G401 (cell line): ENCODE results near the gene DNM3. TPM values are rescaled to one million over a fixed set of nuclear protein-coding genes. Genes with fewer than 3 reads are reported as not detected.
A peak's percentile ranks its signal among the peaks of the same experiment; 100 is the strongest.

Experiments used
- DNase-seq: peaks from one replicate; pipeline ENCODE4 v3.0.0-alpha.2; 2015; ENCODE audit warnings: low spot score
- in situ Hi-C: cut with HindIII; loops from 2 replicates; pipeline ENCODE4 v1.10.0; 2016; ENCODE audit warnings: low sequenced_read_pairs, mixed read lengths
- total RNA-seq: library from RNA; depleted of rRNA; stranded (reverse); fragments of >200 nt; shearing (Covaris generic); gene quantifications from 2 replicates; pipeline ENCODE4 v1.2.3, GENCODE V29; 2014

Gene DNM3
- total RNA-seq, 1 experiment from 2014 or later: 8.3 TPM

DNA sequence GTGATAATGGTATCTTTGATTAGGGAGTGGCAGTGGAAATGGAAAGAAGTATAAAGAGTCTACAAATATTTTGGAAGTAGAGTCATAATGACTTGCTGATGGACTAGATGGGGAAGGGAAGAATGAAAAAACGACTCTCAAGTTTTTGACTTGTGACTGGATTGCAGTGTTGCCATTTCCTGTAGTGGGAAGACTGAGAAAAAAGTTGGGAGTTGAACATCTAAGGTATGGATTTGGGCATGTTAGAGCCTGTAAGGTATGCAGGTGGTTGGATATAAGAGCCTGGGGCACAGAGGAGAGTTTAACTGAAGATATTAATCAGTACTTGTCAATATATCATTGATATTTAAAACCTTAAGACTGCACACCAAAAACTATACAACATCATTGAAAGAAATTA is 19.4 kb downstream of the DNM3 start:
- in situ Hi-C loops: no loop called here
- DNase-seq: no peak

DNA sequence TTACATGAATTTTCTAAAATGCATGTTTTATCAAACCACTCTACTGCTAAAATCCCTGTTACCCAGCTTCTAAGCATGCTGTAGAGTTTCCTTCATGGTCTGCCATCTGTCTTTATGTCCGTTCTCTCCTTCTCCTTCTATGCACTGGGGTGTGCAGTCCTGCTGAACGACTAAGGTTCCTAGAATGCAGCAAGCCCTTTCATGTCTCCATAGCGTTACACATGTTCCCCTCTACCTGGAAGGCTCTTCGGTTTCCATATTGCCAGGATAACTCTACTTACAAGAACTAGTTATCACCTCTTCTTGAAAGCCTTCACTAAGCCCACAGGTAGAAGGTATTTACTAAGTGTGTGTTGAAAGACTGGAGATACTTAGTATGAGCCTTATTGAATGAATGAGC is 22.2 kb downstream of the DNM3 start:
- DNase-seq: no peak
- in situ Hi-C loops: no loop called here

DNA sequence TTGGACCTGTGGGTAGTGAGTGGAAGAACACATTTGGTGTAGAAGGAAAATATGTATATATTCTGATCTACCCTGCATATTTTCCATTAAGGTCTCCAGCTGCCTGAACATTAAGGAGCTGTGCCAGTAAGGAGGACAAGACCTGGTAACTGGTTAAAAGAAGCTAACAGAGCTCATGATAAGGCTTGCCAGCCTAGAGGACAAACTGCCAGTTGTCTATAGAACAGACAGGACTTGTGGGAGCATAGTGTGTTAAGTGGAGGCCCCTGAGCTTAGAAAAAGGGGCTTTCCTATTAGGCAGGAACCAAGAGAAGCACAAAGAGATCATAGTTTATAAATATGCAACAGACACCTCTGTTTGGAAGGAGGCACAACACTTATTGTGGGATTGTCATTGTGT is 23.0 kb downstream of the DNM3 start:
- in situ Hi-C loops: no loop called here

DNA sequence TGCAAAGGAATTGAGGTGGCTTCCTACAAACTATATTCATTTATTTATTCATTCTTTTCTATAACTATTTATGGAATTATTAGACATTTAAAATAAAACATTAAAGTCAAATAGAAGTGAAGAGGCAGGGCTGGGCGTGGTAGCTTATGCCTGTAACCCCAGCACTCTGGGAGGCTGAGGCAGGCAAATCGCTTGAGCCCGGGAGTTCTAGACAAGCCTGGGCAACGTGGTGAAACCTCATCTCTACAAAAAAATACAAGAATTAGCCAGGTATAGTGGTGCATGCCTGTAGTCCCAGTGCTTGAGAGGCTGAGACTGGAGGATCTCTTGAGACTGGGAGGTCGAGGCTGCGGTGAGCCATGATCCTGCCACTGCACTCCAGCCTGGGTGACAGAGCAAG is 23.8 kb downstream of the DNM3 start:
- no peak for DNase-seq
- in situ Hi-C loops: no loop called here

More for the DNA sequence above, 23.0 kb downstream of the DNM3 start:
- DNase-seq: no peak

DNA sequence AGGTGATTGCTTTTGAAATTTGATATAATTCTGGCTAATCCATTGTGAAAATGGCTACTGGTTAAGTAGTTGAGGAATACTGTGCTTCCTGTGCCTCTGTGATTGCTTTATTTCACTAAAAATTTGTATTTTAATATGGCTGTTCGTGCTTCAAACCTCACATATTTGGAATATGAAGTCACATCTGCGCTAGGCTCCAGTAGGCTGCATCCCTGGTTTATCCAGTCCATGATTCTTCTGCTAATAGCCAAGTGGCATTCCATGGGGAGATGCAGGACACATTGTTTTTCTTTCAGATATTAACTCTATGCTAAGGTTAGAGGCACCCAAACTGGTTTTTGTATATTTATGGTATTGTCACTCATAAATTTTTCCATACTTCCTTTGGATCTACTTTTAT is 25.9 kb downstream of the DNM3 start:
- no peak for DNase-seq
- in situ Hi-C loops: no loop called here

DNA sequence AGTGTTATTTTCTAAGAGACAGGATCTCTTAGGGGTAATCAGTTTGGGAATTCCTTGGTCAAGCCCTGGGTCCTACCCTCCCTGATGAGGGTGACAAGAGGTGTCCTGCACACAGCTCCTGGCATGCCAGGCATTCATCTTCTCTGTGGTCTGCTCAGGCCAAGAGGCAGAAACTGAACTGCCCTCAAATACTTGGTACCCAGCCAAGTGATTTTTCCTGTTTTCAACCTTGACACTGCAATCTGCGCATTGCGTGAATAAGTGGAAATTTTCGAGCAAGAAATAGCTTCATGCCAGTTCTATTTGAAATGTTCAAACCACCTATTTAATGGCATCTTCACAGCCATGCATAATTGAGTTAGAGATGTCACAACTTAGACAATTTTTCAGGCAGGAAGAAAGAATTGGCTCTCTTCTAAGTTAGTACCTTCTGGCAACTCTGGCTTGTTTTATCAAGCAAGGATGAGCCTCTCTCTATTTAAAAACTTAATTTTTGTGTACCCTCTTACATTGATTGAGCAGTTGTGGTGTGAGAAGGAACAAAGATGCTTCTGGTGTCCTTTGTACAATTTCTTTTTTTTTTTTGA is 27.0 kb downstream of the DNM3 start:
- peak; percentile 77 for DNase-seq
- in situ Hi-C loops: no loop called here

DNA sequence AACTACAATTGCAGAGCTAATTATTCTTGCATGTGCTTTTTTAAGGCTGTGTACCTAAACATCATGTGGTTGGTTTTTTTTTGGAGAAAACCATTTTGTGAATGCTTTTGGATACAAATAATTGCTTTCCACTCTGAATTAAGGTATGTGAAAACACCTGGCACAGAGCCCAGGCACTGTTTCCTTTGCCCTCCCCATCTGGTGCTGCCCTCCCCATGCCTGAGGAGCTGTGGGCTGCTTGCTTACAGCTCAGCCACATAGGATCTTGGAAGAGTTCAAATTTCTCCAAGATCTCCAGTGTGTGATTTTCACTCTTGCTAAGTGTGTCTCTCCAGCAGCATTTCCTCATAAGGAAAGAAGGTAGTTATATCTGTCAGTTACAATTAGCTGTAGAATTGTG is 27.8 kb downstream of the DNM3 start:
- peak; percentile 81 for DNase-seq
- in situ Hi-C loops: no loop called here

DNA sequence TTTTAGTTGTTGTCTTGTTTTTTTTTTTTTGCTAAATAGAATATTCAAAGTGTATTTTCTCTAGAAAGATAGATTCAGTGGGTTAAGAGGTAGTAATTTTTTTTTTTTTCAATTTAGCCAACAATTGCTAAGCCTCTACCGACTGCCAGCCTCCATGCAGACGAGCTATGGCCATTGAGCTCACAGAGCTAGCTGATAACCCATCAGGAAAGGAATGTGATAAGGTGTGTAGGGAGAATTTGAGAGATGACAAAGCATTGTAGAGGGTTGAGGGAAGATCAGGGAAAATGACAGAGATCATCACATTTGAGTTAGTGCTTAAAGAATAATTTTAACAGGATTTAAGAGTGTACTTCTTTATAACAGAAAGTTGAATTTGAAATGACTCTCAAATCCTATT is 30.6 kb downstream of the DNM3 start:
- DNase-seq: no peak
- in situ Hi-C loops: no loop called here

DNA sequence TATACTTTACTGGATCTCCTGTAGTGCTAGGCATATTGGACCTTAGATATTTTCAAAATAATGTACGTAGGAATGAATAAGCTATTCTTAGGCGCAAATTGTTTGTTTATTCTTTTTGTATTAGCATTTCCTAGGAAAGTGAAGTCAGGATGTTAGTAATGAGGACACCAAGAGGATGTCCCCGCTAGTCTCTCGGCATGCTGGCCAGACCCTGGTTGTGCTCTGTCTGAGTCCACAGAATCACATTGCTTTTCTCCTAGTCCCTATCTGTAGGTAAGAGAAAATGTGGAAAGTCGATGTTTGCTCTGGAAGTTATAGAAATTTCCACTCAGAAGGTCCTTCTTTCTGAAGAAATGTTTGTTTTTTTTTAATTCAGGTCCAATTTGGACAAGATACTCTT is 31.1 kb downstream of the DNM3 start:
- DNase-seq: peak; percentile 52
- in situ Hi-C loops: no loop called here

DNA sequence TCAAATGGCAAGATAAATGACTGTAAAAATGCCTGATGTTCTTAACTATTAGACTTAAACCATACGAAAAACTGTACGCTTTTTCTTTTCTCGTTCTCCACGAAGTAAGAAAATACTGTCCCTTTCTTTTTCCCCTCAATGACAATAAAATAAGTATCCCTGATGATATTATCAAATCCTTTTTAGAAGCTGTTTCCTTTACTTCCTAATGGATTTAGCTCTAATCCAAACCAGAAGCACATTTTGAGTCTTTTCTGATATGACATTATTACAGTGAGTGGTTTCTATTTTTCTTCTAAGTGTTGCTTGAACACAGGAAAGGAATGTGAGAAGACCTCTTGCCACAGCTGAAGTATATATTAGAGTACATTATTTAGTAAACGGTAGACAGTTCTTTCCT is 32.4 kb downstream of the DNM3 start:
- DNase-seq: no peak
- in situ Hi-C loops: no loop called here

DNA sequence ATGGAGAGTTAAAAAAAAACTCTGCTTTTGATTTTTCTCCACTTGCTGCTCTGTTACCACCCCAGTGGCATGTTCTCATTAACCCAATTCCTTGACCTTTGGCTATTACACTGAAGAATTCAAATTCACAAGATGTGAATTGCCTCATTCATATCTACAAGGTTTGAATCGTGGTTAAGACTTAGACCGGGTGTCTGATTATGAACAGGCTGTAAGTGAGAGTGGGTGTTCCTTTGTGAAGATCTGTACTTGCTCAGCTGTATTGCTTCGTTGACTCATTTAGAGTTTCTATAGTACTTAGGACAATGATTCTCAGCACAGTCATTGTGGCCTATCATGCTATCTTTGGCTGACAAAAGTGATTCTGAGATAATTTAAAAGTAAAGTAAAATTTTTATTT is 36.4 kb downstream of the DNM3 start:
- in situ Hi-C loops: no loop called here
- DNase-seq: no peak

DNA sequence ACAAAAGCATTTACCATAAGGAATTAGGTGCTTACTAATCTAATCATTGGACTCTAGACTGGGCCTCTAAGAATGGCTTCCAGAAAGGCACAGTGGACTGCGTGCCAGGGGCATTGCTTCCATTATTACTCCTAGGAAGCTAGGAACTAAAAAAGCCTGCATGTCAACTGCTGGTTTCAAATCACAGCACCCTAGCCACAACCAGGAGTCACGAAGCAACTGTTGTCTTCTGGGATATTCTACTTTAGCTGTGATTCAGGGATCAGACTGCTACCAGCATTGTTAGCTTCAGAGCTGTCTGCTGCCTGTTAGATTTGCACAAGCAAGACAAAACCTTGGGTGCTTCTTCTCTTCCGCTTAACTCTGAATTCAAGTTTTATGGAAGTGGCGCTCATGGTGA is 38.3 kb downstream of the DNM3 start:
- in situ Hi-C loops: no loop called here
- DNase-seq: no peak

DNA sequence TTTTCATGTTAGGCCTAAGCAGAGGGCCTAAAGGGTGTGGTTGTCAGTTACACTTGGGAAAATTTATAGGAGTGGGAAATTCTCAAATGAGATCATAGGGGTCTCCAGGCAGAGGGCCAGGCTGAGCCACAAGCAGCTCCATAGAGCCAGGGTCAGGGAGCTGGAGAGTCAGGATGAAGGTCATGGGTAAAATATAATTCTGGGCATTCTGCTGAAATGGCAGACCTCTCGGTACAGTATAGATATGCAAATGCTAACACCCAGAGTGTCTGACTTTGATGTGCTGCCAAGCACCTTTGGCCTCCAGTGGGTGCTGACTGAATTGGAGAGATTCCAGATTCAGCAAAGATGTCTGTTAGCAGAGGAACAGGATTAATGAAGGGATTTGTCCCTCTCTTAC is 40.1 kb downstream of the DNM3 start:
- in situ Hi-C loops: no loop called here
- DNase-seq: no peak

DNA sequence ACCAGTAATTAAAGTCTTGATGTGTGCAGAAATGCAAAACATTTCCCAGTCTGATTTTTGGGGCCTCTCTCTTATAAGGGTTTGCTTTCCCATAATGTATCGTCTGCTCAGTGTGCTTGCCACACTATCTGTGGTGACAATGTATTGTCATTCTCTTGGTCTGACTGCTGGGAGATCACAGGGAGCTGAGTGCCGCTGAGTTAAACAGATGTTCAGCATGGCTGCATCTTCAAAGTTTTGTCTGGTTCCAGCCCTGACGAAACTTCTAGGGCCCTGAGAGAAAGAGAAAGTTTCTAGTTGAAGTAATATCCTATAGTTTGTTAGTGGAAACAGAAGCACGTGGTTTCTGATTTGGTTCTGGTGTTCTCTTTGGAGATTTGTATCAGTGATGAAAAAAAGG is 42.6 kb downstream of the DNM3 start:
- in situ Hi-C loops: no loop called here
- DNase-seq: no peak

DNA sequence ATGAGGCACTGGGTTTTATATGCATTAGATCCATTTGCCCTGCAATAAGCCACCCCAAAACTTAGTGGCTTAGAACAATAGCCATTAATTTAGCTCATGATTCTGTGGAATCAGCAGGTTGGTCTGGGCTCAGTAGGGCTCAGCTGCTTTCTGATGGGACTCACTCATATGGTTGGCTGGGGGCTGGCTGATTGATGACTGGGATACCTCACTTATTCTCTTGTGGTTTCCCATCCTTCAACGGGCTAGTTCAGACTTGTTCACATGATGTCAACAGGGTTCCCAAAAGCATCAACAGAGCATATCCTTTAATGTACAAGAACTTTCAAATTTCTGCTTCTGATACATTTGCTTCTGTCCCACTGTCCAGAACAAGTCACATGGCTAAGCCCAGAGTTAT is 43.2 kb downstream of the DNM3 start:
- in situ Hi-C loops: no loop called here
- no peak for DNase-seq

DNA sequence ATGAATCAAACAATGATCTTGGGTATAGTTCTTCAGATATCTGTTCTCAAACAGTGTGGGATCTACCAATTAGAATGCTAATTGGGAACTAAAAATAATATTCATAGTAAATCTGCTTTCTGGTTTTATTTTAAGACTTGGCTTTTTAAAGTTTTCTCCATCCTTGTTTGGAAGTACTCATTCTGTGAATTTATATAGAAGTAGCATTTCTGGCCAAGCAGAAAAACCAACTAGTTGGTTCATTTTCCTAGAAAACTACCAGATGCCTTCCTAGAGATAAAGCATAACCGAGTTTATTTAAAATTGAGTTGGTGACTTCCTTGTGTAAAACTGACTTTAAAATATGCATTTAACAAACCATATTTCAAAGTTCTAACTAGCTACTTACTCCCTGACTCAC is 48.8 kb downstream of the DNM3 start:
- in situ Hi-C loops: no loop called here
- DNase-seq: no peak

DNA sequence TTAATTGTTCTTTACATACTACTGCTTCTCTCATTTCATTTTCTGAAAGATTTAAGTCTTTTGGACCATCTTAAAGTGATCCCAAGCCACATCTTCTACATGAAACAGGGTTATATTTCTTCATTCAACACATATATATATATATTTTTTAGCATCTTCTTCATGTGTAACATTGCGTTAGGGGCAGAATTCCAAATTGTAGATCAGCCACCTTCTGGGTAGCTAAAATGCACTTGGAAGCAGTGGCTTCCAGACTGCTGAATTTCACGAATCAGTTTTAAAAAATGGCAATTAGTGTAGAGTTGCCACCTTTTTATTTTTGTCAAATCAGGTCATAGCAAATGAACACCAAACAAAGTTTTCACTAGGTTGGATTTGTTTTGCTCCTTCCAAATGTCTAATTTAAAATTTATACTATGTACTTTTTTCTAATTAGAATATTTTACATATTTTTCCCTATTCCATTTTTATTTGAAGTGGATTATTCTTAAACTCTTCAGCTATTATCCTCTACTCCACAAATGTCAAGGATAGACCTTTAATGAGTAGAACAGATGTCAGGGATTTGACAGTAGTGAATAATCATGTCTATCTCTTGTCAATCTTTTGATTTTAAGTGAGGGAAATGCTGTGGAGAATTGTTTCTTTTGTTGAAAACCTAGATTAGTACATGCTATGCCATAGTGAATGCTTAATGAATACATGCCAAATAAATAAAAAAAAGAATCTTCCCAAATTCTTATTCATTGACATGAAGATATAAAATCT is 55.8 kb downstream of the DNM3 start:
- peak; percentile 48 for DNase-seq

DNA sequence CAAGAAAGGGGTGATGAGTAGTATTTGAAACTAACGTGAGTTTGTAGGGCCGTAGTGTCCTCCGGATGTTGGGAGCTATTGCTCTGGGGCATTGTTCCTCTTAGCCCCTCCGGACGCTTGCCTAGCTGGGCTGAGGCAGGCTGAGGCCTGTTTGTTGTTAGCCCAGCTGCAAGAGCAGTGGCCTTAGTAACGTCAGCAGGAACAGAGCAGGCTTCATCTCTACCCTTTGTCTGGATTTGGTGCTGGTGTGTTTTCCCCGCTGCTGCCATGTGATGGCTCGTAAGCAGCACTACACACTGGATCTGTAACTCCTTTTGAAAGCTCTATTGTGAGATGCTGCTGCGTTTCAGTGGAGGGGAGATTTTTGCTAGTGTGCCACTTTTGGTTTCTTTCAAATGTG is 57.6 kb downstream of the DNM3 start:
- in situ Hi-C loops: no loop called here
- peak; percentile 57 for DNase-seq

More for the DNA sequence above, 55.8 kb downstream of the DNM3 start:
- in situ Hi-C loops: no loop called here

DNA sequence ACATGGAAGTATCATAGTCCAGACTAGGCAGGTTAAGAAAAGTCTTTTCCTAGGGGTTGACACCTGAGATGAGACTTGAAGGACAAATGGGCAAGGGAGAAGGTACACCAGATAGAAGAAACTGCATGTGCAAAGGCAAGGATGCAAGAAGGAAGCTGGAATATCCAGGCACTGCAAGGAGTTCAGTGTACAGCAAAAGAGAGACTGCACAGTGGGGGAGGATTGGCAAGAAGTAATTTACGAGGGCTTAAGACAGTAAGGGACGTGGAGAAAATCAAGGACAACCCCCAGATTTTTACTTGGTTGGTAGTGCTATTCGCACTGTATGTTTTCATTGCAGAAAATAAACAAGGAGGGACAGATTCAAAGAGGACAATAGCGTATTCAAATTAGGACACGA is 58.5 kb downstream of the DNM3 start:
- in situ Hi-C loops: no loop called here
- no peak for DNase-seq

DNA sequence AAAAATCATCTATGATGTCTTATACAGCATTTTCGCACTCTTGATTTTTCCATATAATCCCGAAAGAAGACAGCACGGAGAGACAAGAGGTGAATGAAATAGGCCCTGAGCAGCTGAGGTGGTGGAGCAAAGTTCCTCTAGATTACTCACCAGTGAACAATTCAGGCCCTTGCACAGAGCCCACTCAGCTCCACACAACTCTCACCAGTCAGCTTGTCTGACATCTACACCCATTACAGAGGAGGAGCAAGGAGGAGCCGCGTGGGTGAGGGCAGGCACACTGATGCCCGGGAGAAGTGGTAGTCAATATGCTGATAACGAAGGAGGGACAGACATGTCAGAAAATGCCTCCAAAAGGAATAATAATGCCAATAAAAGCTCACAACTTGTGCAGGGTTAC is 59.9 kb downstream of the DNM3 start:
- in situ Hi-C loops: no loop called here
- no peak for DNase-seq

DNA sequence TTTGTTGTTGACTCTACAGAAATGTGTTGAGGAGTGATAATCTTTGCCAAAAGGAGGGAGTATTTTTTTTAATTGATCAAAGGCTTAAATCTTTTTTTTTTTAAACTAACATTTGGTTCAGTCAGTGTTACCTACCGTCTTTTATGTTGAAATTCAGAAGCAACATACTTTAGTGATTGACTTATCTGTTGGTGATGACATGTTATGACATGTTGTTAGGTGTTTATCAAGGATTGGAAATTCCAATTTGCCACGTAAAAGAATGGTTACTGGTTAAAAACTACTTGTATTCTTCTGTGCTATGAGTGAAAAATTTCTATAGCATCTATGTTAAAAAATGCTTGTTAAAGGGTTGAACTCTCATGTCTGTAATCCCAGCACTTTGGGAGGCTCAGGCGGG is 61.2 kb downstream of the DNM3 start:
- DNase-seq: no peak
- in situ Hi-C loops: no loop called here
